SK-N-MC (cell line): Measurements from ENCODE around the gene SERTAD2.

Experiments
- EZH2 ChIP-seq: fragments of 200-600 bp; sonication (generic); IDR thresholded peaks from one replicate; pipeline ENCODE4 v1.6.1; 2017; ENCODE audit warnings: antibody characterized with exemption
- FOXP2 ChIP-seq: optimal IDR thresholded peaks from 2 replicates; pipeline ENCODE3; 2011; ENCODE audit warnings: mild to moderate bottlenecking, moderate library complexity; ENCODE audit not compliant: insufficient read depth; ENCODE audit errors: extremely low read length, control extremely low read depth
- POLR2AphosphoS5 ChIP-seq: IDR thresholded peaks from 2 replicates; pipeline ENCODE4 v1.6.1; 2012; ENCODE audit warnings: mild to moderate bottlenecking, low read depth, low read length, borderline replicate concordance

DNA sequence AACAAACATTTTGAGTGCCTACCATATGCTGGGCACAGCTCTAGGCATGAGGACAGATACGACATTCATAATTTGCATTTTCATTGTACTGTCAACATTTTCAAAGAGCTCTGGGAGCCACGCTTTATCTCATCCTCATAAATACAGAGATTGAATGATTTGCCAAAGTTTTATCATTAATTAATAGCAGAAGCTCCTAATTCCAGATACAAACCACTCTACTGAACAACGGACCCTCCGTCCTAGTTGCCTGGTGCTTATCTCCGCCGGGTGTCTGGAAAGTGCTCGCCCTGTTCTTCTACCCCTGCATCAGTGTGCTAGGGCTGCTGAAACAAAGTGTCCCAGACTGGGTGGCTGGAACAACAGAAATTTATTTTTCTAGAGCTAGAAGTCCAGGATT is 23.8 kb downstream of the SERTAD2 start:
- no peak for TF ChIP-seq POLR2AphosphoS5
- TF ChIP-seq EZH2, result no peak
- no peak for TF ChIP-seq FOXP2
